GM18861 (cell line): Measurements from ENCODE around the gene CD101.
"Not testable (repeated sequence)": the region's sequence is repeated elsewhere in the genome, so short reads cannot be mapped to it uniquely, and the experiment has no call there.

Experiments used
- ATAC-seq: cut with Tn5 transposase; IDR thresholded peaks from one replicate; pipeline ENCODE4 v1.9.1; 2021; ENCODE audit not compliant: unreplicated experiment

The CD101 gene

GRCh38 chr1:117001254-117001927 is at the start of gene CD101:
CD101 (plus strand) TSS chr1:117001760; CDS start chr1:117001818, 58 bp downstream.
- peak; percentile 93 for ATAC-seq

DNA sequence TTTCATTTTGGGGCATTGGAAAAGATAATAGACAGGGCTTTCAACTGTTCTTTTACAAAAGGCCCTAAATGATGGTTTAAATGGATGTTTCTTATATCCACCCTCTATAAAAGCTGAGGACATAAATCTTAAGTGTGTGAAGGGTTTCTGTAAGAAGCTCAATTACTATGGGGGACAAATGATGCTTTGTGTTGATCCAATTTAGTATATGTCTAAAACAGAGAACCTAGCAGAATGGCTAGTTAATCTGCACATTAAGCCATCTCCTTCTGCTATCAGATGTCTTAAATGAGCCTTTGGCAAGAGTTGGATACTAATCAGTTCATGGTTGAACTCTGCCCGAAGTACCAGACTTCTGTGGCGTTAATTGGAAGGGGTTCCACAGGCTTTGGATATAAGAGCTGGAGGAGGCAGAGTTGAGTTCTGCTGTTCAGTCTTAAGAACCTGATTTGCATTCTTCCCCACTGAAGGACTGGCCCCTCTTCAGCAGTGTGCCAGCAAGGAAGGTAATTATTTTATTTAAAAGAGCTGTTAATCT is 48.8 kb upstream of the CD101 start:
- no peak for ATAC-seq

DNA sequence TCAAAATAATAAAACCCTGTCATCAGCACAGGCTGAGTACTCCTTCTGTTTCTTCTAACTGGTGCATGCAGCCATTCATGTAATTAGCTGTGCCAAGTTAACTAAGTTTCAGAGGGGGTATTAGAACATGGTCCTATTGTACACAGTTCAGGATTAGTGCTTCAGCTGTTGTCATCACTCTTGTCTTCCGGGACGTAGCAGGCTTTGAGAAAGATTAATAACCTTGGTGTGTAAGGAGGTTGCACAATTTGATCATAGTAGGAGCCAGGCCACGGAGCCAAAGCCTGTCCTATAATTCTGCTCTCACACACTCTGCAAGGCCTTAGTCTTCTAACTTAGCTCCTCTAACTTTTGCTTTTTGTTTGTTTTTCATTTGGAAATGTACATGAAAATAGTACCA is 47.1 kb upstream of the CD101 start:
- no peak for ATAC-seq

GRCh38 chr1:116956378-116956777 is 45.2 kb upstream of the CD101 start:
- no peak for ATAC-seq

- ATAC-seq = no peak
Measured at GRCh38 chr1:116957646-116958045, 43.9 kb upstream of the CD101 start.

- no peak for ATAC-seq
Measured at GRCh38 chr1:116958110-116958509, 43.5 kb upstream of the CD101 start.

DNA sequence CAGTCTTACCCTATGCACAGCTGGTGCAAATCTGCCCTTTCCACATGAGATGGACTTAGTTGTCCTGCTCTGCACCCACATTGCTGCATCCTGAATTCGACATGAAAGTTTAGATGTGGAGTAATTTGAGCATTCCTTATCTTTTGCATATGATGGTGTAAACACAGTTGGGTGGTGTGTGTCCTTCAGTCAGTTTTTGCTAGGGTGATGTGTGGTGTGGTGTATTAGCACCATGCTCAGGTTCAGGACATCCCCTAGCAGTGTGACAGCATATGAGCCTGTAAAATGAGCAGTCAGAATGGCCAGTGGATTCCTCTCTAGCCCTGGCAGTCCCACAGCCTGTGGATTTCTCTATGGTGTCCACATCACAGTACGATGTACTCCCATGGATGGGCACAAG is 42.6 kb upstream of the CD101 start:
- ATAC-seq = no peak

GRCh38 chr1:116961606-116962005 is 40.0 kb upstream of the CD101 start:
- no peak for ATAC-seq

GRCh38 chr1:116962987-116963639 is 38.4 kb upstream of the CD101 start:
- no peak for ATAC-seq

DNA sequence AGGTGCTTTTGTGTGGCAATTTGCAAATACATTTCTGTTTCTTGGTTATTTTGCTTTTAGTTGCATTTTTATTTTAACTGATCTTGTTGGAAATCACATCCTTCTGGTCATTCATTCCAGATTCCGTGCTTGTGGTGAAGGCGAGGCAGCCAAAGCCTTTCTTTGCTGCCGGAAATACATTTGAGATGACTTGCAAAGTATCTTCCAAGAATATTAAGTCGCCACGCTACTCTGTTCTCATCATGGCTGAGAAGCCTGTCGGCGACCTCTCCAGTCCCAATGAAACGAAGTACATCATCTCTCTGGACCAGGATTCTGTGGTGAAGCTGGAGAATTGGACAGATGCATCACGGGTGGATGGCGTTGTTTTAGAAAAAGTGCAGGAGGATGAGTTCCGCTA is 34.8 kb upstream of the CD101 start:
- no peak for ATAC-seq

DNA sequence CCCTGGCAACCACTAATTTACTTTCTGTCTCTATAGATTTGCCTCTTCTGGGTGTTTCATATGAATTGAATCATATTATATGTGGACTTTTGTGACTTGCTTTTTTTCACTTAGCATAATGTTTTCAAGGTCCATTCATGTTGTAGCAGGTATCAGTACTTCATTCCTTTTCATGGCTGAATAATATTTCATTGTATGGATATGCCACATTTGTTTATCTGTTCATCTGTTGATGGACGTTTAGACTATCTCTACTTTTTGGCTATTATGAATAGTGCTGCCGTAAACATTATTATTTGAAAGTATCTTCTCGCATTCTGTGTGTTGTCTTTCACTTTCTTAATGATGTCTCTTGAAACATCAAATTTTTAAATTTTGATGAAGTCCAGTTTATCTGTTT is 32.8 kb upstream of the CD101 start:
- no peak for ATAC-seq

DNA sequence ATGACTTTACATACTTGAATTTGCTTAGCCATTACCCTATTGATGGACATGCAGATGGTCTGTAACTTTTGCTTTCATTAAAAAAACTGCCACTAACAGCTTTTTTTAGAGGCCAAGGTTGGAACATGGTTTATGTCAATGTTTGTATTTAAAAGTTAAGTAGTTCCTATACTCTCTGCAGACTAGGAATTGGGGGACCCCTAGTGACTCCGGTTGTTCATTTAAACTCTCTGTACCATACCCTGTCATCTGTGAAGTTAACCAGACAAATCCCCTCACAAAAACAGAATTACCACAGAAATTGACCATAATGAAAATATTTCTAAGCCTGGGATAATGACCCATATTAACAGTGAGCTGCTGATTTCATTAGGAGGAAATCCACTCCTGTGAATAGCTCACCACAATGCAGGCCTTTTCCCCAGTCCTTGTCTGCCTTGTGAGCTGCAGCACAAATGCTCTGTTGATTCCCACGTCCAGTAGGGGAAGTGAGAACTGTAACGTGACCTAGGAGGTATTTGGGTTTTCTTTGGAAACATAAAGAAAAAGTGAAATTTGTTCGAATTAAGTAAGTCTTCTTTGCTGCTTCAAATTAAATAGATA is 30.2 kb upstream of the CD101 start:
- no peak for ATAC-seq

GRCh38 chr1:116971965-116972673 is 29.4 kb upstream of the CD101 start:
- no peak for ATAC-seq

- no peak for ATAC-seq
Measured at GRCh38 chr1:116972674-116973030, 28.9 kb upstream of the CD101 start.

DNA sequence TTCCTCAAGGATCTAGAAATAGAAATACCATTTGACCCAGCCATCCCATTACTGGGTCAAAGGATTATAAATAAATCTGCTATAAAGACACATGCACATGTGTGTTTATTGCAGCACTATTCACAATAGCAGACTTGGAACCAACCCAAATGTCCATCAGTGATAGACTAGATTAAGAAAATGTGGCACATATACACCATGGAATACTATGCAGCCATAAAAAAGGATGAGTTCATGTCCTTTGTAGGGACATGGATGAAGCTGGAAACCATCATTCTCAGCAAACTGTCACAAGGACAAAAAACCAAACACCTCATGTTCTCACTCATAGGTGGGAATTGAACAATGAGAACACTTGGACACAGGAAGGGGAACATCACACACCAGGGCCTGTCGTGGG is 21.3 kb upstream of the CD101 start:
- not testable (repeated sequence) for ATAC-seq

- ATAC-seq = no peak
Measured at GRCh38 chr1:116981521-116982037, 20.0 kb upstream of the CD101 start.

- ATAC-seq = no peak
Measured at GRCh38 chr1:116982319-116983004, 19.1 kb upstream of the CD101 start.

- no peak for ATAC-seq
Measured at GRCh38 chr1:116983112-116983511, 18.4 kb upstream of the CD101 start.

DNA sequence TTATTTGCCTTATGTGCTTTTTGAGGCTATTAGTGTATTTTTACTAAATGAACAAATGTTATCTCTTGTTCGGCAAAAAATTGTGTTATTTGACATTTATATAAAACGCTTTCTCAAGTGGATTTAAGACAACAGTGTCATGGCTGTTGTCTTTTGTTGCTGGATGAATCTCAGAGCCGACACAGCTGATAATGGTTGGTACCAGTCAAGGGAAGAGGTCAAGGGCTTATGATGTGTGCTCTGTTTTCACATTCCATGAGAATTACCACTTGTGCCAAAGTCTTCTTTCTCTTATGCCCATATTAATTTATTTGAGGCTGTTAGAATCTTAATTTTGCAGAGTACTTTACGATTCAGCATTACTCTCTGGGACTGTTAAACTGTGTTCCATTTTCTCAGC is 17.9 kb upstream of the CD101 start:
- ATAC-seq = no peak

- no peak for ATAC-seq
Measured at GRCh38 chr1:116984406-116985160, 17.0 kb upstream of the CD101 start.
